Thoracic aorta (tissue), 2 donors: ENCODE measurements around the gene BLOC1S1. TPM values are rescaled to one million over a fixed set of nuclear protein-coding genes. Genes with fewer than 3 reads are reported as not detected.

ENCODE experiments used
- ATAC-seq: fragments of 150-250 bp; one replicate; pipeline ENCODE4 v1.8.0; 2017; ENCODE audit warnings: low read depth; ENCODE audit not compliant: insufficient number of reproducible peaks, low FRiP score
- DNase-seq: peaks from one replicate; pipeline ENCODE4 v3.0.0-alpha.2; 2020; ENCODE audit warnings: low spot score
- H3K27ac ChIP-seq, 2 donors: fragments of 200-600 bp; sonication (generic); 1 replicate in 1 of 2; 2 replicates in 1 of 2; pipeline ENCODE4 v1.5.1; 2016; ENCODE audit warnings: mild to moderate bottlenecking in 2 of 2, moderate library complexity in 2 of 2
- H3K27me3 ChIP-seq: fragments of 200-600 bp; sonication (generic); replicated peaks from 2 replicates; pipeline ENCODE4 v1.6.0; 2016; ENCODE audit warnings: mild to moderate bottlenecking; ENCODE audit not compliant: insufficient read depth
- H3K36me3 ChIP-seq: fragments of 200-600 bp; sonication (generic); one replicate; pipeline ENCODE4 v1.5.1; 2016
- H3K4me1 ChIP-seq, 2 donors: fragments of 200-600 bp; sonication (generic); 1 replicate in 1 of 2; 2 replicates in 1 of 2; pipeline versions ENCODE4 v1.5.1 to v1.6.0; 2016; ENCODE audit warnings: low read depth in 2 of 2, mild to moderate bottlenecking in 1 of 2; ENCODE audit not compliant: control insufficient read depth in 1 of 2
- H3K4me3 ChIP-seq: fragments of 200-600 bp; sonication (generic); 2 replicates; pipeline ENCODE4 v1.5.1; 2016; ENCODE audit warnings: mild to moderate bottlenecking
- H3K9me3 ChIP-seq: fragments of 200-600 bp; sonication (generic); 2 replicates; pipeline ENCODE4 v1.5.1; 2016
- total RNA-seq, 2 donors: library from RNA; depleted of rRNA; stranded (reverse); fragments of >200 nt; gene quantifications; one replicate each; pipeline versions ENCODE4 v1.1.0 to v1.2.3, GENCODE V29; 2016
- TF ChIP-seq, protein P1 (sequence below): fragments of 200-600 bp; sonication (generic); IDR thresholded peaks from one replicate; pipeline ENCODE4 v1.5.1; 2019; ENCODE audit warnings: antibody characterized with exemption

The BLOC1S1 gene
- total RNA-seq, 2 donors from 2014 or later: 113 to 117 TPM

DNA sequence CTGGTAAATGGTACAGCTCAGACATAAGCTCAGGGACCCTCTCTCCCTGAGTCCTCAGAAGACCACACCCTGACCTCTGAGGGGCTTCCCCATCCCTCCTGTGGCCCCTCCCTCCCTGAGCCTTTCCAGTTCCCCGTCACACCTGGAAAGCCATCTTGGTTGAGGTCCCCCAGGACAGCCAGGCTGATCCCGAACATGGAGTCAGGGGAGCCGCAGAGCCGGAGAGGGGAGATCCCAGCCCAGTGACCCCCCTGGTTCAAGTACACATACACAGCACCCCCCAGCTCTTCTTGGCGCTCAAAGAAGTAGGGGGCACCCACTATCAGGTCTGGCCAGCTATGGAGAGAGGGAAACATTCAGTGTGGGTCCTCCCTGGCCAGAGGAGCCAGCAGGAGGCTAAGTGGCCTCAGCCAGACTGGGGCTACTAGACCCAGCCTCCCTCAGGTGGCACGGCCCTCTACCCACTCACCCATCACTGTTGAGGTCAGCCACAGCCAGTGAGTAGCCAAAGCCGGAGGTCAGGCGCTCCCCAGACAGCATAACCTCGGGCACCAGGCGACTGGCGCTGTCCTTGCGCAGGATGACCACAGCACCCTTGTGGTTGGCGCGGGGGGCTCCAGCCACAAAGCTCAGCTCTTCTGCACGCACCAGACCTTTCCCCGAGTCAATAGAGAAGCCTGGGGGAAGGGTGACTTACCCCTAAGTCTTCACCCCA, 17.4 kb upstream of the BLOC1S1 start:
- peaks cover 59% of the 10 kb centered on the region for H3K36me3 ChIP-seq
- DNase-seq: no peak
- no peak overlapping the region for H3K4me3 ChIP-seq
- TF ChIP-seq, protein P1, sequence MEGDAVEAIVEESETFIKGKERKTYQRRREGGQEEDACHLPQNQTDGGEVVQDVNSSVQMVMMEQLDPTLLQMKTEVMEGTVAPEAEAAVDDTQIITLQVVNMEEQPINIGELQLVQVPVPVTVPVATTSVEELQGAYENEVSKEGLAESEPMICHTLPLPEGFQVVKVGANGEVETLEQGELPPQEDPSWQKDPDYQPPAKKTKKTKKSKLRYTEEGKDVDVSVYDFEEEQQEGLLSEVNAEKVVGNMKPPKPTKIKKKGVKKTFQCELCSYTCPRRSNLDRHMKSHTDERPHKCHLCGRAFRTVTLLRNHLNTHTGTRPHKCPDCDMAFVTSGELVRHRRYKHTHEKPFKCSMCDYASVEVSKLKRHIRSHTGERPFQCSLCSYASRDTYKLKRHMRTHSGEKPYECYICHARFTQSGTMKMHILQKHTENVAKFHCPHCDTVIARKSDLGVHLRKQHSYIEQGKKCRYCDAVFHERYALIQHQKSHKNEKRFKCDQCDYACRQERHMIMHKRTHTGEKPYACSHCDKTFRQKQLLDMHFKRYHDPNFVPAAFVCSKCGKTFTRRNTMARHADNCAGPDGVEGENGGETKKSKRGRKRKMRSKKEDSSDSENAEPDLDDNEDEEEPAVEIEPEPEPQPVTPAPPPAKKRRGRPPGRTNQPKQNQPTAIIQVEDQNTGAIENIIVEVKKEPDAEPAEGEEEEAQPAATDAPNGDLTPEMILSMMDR: no peak
- H3K4me1 ChIP-seq: peaks cover 14 to 36% of the 10 kb centered on the region in 2 donors
- no peaks in the 10 kb centered on the region for H3K27me3 ChIP-seq
- H3K27ac ChIP-seq: peak overlapping the region; percentile 25 to 38
- no peaks in the 10 kb centered on the region for H3K9me3 ChIP-seq
- no peak for ATAC-seq

GRCh38 chr12:55698965-55699364, 16.9 kb upstream of the BLOC1S1 start:
- Histone ChIP-seq H3K27me3 (no peaks in the 10 kb centered on the region), H3K36me3 (peaks cover 54% of the 10 kb centered on the region), H3K27ac (peak overlapping the region; percentile 25 to 38), H3K4me1 (peaks cover 14 to 40% of the 10 kb centered on the region in 2 donors), H3K4me3 (no peak overlapping the region), H3K9me3 (no peaks in the 10 kb centered on the region)
- ATAC-seq (no peak), DNase-seq (no peak)
- TF ChIP-seq, protein P1: no peak

DNA sequence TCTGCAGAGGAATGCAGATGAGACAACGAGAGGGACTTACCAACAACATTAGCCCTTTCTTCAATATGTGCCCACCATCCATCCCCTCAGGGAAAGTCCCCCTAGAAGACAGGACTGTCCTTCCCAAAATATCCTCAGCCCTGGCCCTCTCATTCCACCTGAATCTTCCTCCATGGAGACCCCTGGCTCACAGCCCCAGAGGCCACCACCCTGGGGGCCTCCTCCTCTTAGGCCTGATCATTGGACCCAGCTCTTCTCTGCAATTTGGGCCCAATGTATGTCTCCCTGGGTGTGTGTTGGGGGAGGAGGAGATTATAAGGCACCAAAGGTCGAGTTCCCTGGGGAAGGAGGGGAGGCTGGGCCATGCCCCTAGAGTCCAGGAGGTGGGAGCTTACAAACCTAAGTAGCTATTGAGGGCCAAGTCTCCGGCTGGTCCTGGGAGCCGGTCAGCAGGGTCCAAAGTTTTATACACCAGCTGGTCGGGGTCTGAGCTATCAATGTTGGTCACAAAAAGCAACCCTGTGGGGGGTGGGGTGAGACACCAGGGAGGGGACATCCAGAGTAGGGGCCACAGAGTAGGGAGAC, 16.3 kb upstream of the BLOC1S1 start:
- DNase-seq: no peak
- no peak overlapping the region for H3K4me3 ChIP-seq
- peaks cover 48% of the 10 kb centered on the region for H3K36me3 ChIP-seq
- ATAC-seq: no peak
- TF ChIP-seq, protein P1: no peak
- no peaks in the 10 kb centered on the region for H3K27me3 ChIP-seq
- no peaks in the 10 kb centered on the region for H3K9me3 ChIP-seq
- H3K4me1 ChIP-seq: peaks cover 14 to 40% of the 10 kb centered on the region in 2 donors
- peak overlapping the region; percentile 0 to 25 for H3K27ac ChIP-seq

DNA sequence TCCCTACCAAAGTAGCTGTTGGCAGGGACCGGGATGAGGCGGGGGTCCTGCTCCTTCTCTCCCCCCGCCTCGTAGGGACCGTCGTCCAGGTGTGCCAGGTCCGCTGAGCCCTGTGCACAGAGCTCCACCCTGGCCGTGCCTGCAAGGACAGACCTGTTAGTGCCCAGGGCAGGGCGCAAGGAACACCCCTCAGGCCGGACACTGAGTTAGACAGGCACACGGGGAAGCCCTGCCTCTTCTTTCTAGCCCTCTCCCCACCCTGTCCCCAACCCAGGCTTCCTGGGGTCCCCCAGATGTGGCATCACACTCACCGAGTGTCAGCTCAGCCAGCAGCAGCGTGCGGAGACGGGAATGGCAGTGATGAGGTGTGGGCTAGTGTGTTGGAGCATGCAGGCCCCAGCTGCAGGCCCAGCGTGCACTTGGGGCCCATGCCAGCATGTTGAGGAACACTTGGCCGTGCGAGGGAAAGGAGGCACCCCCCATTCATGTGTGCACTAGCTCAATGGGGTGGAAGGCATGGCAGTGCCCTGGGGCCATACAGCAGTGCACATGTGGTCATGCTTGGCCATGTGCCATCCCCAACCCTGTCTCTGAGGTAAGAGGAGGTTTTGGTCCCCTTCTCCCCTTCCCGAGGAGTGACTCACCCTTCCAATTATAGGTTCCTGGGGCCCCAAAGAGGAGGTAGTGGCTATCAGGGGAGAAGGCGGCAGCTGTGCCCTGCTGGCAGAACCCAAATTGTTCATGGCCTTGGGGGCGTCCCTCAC, 15.4 kb upstream of the BLOC1S1 start:
- Histone ChIP-seq H3K9me3 (no peaks in the 10 kb centered on the region), H3K4me3 (peak overlapping the region; percentile 42), H3K27ac (peak overlapping the region; percentile 35 to 37), H3K4me1 (peaks cover 14 to 40% of the 10 kb centered on the region in 2 donors), H3K36me3 (peaks cover 39% of the 10 kb centered on the region), H3K27me3 (no peaks in the 10 kb centered on the region)
- ATAC-seq: no peak
- TF ChIP-seq, protein P1: no peak
- DNase-seq: no peak

DNA sequence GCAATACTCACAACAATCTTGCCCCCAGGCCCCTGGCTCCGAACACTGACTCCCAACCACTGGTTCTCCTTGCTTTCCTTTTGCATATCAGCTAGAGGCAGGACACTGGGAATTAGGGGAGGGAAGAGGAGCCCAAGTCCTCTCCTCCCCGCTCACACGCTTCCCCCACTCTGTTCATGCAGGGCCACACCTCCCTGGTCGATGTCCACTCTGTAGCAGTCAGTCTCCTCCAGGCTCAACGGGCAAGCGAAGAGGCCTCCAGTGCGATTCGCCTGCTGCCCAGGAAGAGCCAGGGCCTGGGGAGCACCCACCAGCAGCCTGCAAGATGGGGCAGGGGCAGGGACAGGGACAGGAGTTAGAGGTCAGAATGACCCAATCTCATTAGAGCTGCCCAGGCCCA, 13.0 kb upstream of the BLOC1S1 start:
- Histone ChIP-seq H3K4me1 (peaks cover 14 to 40% of the 10 kb centered on the region in 2 donors), H3K4me3 (peak overlapping the region; percentile 90), H3K27ac (peak overlapping the region; percentile 90 to 92), H3K9me3 (no peaks in the 10 kb centered on the region), H3K36me3 (peaks cover 15% of the 10 kb centered on the region), H3K27me3 (no peaks in the 10 kb centered on the region)
- ATAC-seq (no peak), DNase-seq (no peak)
- TF ChIP-seq, protein P1: no peak
